ENCODE measurements around the gene CDK5. TPM values are rescaled to one million over a fixed set of nuclear protein-coding genes. Genes with fewer than 3 reads are reported as not detected.
A peak's percentile ranks its signal among the peaks of the same experiment; 100 is the strongest.

The CDK5 gene
- total RNA-seq, 4 donors from 2014 or later = 3.8 to 12.9 (median 8.6) TPM

- WGBS, 2 donors = 0% methylated on average over 6 of the region's 66 CpGs; no CpG with 5 or more reads in 1 of the 2 donors
- intact Hi-C loops (cut with DNase I) = no loop called here
- peaks cover 35 to 74% (median 43%) of the 10 kb centered on the region in 3 donors for H3K4me1 ChIP-seq
Observed at GRCh38 chr7:151080522-151081169, 22.9 kb upstream of the CDK5 start, which contains the start of gene FASTK. FASTK (minus strand) TSS chr7:151080809; CDS start chr7:151080766, 43 bp downstream.

GRCh38 chr7:151080067-151080521 lies 22.4 kb upstream of the CDK5 start:
- Histone ChIP-seq H3K27ac (peak overlapping the region; percentile 91 to 97 (median 94)), H3K27me3 (no peaks in the 10 kb centered on the region), H3K9me3 (no peaks in the 10 kb centered on the region), H3K4me3 (peak overlapping the region; percentile 62 to 96 (median 84)), H3K4me1 (peaks cover 35 to 69% (median 38%) of the 10 kb centered on the region in 3 donors), H3K36me3 (peaks cover 4 to 45% (median 14%) of the 10 kb centered on the region in 3 donors)
- intact Hi-C loops (cut with DNase I) = no loop called here
- TF ChIP-seq POLR2A (IDR thresholded peaks at IDR 0.05) = no peak
- no peak for TF ChIP-seq CTCF (IDR thresholded peaks at IDR 0.05)
- 0 to 4% methylated on average over 3 to 5 of the region's 31 CpGs for WGBS, 2 donors
- no peak for DNase-seq

More at GRCh38 chr7:151080522-151081169, 22.9 kb upstream of the CDK5 start, which contains the start of gene FASTK:
- Histone ChIP-seq H3K27ac (peak within 1 kb of the TSS; percentile 91 to 97 (median 94)), H3K36me3 (peaks cover 0 to 39% (median 8%) of the 10 kb centered on the region in 3 donors), H3K4me3 (peak within 1 kb of the TSS; percentile 62 to 96 (median 84)), H3K9me3 (no peaks in the 10 kb centered on the region), H3K27me3 (no peaks in the 10 kb centered on the region)
- DNase-seq = peak; percentile 62
- peak in 1 of 6 experiments; percentile 14 for TF ChIP-seq CTCF (IDR thresholded peaks at IDR 0.05)
- peak in 3 of 4 donors; percentile 70 to 73 (median 71) for TF ChIP-seq POLR2A (IDR thresholded peaks at IDR 0.05)

- no peak for DNase-seq
- Histone ChIP-seq H3K27me3 (no peaks in the 10 kb centered on the region), H3K27ac (peak overlapping the region; percentile 91 to 97 (median 94)), H3K4me3 (peak overlapping the region; percentile 62 to 96 (median 84)), H3K9me3 (no peaks in the 10 kb centered on the region), H3K4me1 (peaks cover 35 to 68% (median 38%) of the 10 kb centered on the region in 3 donors), H3K36me3 (peaks cover 10 to 52% (median 16%) of the 10 kb centered on the region in 3 donors)
- 75 to 78% methylated on average over 24 to 25 of the region's 27 CpGs for WGBS, 2 donors
- intact Hi-C loops (cut with DNase I) = no loop called here
- TF ChIP-seq POLR2A (IDR thresholded peaks at IDR 0.05) = no peak
- no peak for TF ChIP-seq CTCF (IDR thresholded peaks at IDR 0.05)
Observed at GRCh38 chr7:151079199-151079910, 21.7 kb upstream of the CDK5 start.

- DNase-seq = no peak
- WGBS, 2 donors = 54 to 58% methylated on average over 6 to 16 of the region's 22 CpGs
- intact Hi-C loops (cut with DNase I) = no loop called here
Observed at GRCh38 chr7:151078233-151079040, 20.7 kb upstream of the CDK5 start.

More at GRCh38 chr7:151078233-151079040, 20.7 kb upstream of the CDK5 start:
- Histone ChIP-seq H3K4me3 (no peak overlapping the region), H3K36me3 (peaks cover 16 to 62% (median 22%) of the 10 kb centered on the region in 3 donors), H3K9me3 (no peaks in the 10 kb centered on the region), H3K27me3 (no peaks in the 10 kb centered on the region), H3K27ac (peak overlapping the region in 2 of 4 donors; percentile 5 to 34), H3K4me1 (peaks cover 34 to 62% (median 35%) of the 10 kb centered on the region in 3 donors)
- no peak for TF ChIP-seq CTCF (IDR thresholded peaks at IDR 0.05)
- no peak for TF ChIP-seq POLR2A (IDR thresholded peaks at IDR 0.05)

All from esophagus squamous epithelium (tissue), 5 donors.